CD4-positive, alpha-beta T cell treated with Interleukin-1 beta for 1 hour (primary cell): ENCODE results near the gene CYP27A1.

Experiments
- DNase-seq, 2 donors: peaks; one replicate each; pipeline ENCODE4 v3.0.0-alpha.2; 2020 to 2022

Gene CYP27A1

GRCh38 chr2:218776488-218776887 lies 5.5 kb upstream of the CYP27A1 start:
- no peak for DNase-seq

GRCh38 chr2:218777276-218777990 lies 4.5 kb upstream of the CYP27A1 start:
- DNase-seq = no peak

GRCh38 chr2:218780046-218780445 lies 1.9 kb upstream of the CYP27A1 start:
- no peak for DNase-seq

GRCh38 chr2:218780851-218781690 lies 876 bp upstream of the CYP27A1 start:
- DNase-seq = no peak

- no peak for DNase-seq
Measured at GRCh38 chr2:218782528-218782844, 539 bp downstream of the CYP27A1 start.

- no peak for DNase-seq
Measured at GRCh38 chr2:218783688-218784087, 1.7 kb downstream of the CYP27A1 start.

GRCh38 chr2:218785103-218785502 lies 3.2 kb downstream of the CYP27A1 start:
- DNase-seq = no peak

GRCh38 chr2:218786133-218786532 lies 4.2 kb downstream of the CYP27A1 start:
- DNase-seq = no peak

- no peak for DNase-seq
Measured at GRCh38 chr2:218788529-218789255, 6.7 kb downstream of the CYP27A1 start.

GRCh38 chr2:218792433-218792832 lies 10.5 kb downstream of the CYP27A1 start:
- no peak for DNase-seq

- no peak for DNase-seq
Measured at GRCh38 chr2:218796691-218797090, 14.7 kb downstream of the CYP27A1 start.

- no peak for DNase-seq
Measured at GRCh38 chr2:218798767-218799504, 17.0 kb downstream of the CYP27A1 start.

- DNase-seq = no peak
Measured at GRCh38 chr2:218799990-218800389, 18.0 kb downstream of the CYP27A1 start.

- DNase-seq = peak in 1 of 2 donors; percentile 23
Measured at GRCh38 chr2:218802386-218802994, 20.5 kb downstream of the CYP27A1 start.

- DNase-seq = no peak
Measured at GRCh38 chr2:218804817-218805216, 22.9 kb downstream of the CYP27A1 start.

- DNase-seq = no peak
Measured at GRCh38 chr2:218805627-218806026, 23.7 kb downstream of the CYP27A1 start.

- DNase-seq = peak in 1 of 2 donors; percentile 13
Measured at GRCh38 chr2:218806346-218806978, 24.5 kb downstream of the CYP27A1 start.

GRCh38 chr2:218807626-218808025 lies 25.7 kb downstream of the CYP27A1 start:
- DNase-seq = no peak

GRCh38 chr2:218809515-218809914 lies 27.6 kb downstream of the CYP27A1 start:
- no peak for DNase-seq

- no peak for DNase-seq
Measured at GRCh38 chr2:218810256-218810655, 28.3 kb downstream of the CYP27A1 start.

GRCh38 chr2:218811382-218811781 lies 29.4 kb downstream of the CYP27A1 start:
- DNase-seq = no peak
